ENCODE data around the gene HDAC4. TPM values are rescaled to one million over a fixed set of nuclear protein-coding genes. Genes with fewer than 3 reads are reported as not detected.

The HDAC4 gene
- total and polyA plus RNA-seq, 9 of the 15 experiments (the other 6 are each of a cell fraction or from before 2014, with no cell fraction given) = 0.11 to 20.2 (median 4.0) TPM

DNA sequence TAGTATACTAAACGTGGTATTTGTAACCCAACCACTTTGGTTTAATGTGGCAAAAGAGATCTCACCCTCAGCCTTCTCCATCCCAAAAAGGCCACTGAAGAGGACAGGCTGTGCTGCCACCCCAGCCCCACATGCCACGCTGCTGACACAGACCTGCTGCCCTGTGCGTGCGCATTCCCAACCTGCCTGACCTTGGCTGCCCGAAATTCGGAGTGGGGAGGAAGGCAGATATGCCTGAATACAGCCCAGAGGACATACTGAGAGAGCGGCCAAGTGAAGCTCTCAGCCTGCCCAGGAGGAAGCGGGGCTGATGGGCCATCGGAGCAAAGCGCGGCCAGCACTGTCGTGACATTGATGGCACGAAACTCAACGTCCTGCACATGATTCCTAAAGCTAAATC, 70.0 kb downstream of the HDAC4 start (continued):
- TF ChIP-seq, protein P1, sequence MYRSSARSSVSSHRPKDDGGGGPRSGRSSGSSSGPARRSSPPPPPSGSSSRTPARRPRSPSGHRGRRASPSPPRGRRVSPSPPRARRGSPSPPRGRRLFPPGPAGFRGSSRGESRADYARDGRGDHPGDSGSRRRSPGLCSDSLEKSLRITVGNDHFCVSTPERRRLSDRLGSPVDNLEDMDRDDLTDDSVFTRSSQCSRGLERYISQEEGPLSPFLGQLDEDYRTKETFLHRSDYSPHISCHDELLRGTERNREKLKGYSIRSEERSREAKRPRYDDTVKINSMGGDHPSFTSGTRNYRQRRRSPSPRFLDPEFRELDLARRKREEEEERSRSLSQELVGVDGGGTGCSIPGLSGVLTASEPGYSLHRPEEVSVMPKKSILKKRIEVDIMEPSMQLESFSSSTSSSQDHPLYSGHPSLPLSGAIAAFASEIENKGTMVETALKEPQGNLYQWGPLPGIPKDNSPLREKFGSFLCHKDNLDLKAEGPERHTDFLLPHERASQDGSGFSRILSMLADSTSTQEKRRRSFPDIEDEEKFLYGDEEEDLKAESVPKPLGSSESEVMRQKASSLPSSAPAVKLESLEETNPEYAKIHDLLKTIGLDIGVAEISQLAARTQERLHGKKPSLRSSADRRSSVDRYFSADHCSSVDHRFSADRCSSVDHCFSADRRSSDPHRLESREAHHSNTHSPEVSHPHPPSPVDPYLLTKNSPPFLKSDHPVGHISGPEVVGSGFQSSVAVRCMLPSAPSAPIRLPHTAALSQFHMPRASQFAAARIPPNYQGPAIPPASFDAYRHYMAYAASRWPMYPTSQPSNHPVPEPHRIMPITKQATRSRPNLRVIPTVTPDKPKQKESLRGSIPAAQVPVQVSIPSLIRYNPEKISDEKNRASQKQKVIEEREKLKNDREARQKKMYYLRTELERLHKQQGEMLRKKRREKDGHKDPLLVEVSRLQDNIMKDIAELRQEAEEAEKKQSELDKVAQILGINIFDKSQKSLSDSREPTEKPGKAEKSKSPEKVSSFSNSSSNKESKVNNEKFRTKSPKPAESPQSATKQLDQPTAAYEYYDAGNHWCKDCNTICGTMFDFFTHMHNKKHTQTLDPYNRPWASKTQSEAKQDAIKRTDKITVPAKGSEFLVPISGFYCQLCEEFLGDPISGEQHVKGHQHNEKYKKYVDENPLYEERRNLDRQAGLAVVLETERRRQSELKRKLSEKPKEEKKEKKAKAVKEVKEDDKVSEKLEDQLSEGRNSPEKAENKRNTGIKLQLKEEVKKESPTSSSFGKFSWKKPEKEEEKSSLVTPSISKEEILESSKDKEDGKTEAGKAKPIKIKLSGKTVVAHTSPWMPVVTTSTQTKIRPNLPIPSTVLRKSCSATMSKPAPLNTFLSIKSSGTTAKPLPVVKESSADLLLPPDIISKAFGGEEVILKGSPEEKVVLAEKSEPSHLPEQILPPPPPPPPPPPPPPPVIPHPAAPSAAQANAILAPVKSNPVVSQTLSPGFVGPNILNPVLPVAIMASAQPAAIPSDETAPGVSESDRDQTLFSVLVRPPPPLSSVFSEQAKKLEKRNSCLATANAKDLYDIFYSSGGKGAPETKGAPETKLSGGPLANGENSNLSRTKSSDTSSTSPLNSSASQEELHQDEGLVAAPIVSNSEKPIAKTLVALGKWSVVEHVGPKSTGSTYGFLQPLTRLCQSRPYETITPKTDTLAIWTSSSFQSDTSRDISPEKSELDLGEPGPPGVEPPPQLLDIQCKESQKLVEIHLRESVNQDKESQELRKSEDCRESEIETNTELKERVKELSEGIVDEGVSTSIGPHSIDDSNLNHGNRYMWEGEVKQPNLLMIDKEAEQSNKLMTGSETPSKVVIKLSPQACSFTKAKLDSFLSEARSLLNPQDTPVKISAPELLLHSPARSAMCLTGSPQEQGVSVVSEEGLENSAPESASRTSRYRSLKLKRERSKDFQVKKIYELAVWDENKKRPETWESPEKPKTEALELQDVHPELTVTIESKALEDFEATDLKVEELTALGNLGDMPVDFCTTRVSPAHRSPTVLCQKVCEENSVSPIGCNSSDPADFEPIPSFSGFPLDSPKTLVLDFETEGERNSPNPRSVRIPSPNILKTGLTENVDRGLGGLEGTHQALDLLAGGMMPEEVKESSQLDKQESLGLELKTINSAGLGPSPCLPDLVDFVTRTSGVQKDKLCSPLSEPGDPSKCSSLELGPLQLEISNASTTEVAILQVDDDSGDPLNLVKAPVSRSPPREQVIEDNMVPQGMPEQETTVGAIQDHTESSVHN (IDR thresholded peaks at IDR 0.05; ENCODE audit: borderline replicate concordance in 1 of 2, low read depth in 1 of 2) = no peak
- TF ChIP-seq TARDBP (IDR thresholded peaks at IDR 0.05) (no peak), ERF (CRISPR knock-in tag; IDR thresholded peaks at IDR 0.05) (no peak), SNIP1 (IDR thresholded peaks at IDR 0.05; ENCODE audit: low read depth) (no peak), FOXJ2 (tag; IDR thresholded peaks at IDR 0.05) (no peak), FOXP1 (CRISPR knock-in tag; IDR thresholded peaks at IDR 0.05) (no peak)
- TF ChIP-seq, protein P2, sequence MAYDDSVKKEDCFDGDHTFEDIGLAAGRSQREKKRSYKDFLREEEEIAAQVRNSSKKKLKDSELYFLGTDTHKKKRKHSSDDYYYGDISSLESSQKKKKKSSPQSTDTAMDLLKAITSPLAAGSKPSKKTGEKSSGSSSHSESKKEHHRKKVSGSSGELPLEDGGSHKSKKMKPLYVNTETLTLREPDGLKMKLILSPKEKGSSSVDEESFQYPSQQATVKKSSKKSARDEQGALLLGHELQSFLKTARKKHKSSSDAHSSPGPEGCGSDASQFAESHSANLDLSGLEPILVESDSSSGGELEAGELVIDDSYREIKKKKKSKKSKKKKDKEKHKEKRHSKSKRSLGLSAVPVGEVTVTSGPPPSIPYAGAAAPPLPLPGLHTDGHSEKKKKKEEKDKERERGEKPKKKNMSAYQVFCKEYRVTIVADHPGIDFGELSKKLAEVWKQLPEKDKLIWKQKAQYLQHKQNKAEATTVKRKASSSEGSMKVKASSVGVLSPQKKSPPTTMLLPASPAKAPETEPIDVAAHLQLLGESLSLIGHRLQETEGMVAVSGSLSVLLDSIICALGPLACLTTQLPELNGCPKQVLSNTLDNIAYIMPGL (CRISPR knock-in tag; IDR thresholded peaks at IDR 0.05) = no peak
- TF ChIP-seq, protein P3, sequence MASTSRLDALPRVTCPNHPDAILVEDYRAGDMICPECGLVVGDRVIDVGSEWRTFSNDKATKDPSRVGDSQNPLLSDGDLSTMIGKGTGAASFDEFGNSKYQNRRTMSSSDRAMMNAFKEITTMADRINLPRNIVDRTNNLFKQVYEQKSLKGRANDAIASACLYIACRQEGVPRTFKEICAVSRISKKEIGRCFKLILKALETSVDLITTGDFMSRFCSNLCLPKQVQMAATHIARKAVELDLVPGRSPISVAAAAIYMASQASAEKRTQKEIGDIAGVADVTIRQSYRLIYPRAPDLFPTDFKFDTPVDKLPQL (IDR thresholded peaks at IDR 0.05; ENCODE audit: extremely low read depth, insufficient read length) = no peak
